Astrocyte of the cerebellum (primary cell): ENCODE results near the gene IGF1.
A peak's percentile ranks its signal among the peaks of the same experiment; 100 is the strongest.

Source experiments
- DNase-seq: peaks from one replicate; pipeline ENCODE4 v3.0.0-alpha.2; 2011; ENCODE audit warnings: low read depth
- H3K4me3 ChIP-seq: 2 replicates; pipeline ENCODE4 v1.5.1; 2011; ENCODE audit warnings: mild to moderate bottlenecking, low read depth, low read length, moderate library complexity
- in situ Hi-C: cut with HindIII; loops from 2 replicates; pipeline ENCODE4 v1.10.0; 2017; ENCODE audit warnings: low sequenced_read_pairs
- TF ChIP-seq, protein P1 (sequence below): IDR thresholded peaks from 2 replicates; pipeline ENCODE4 v1.5.1; 2012; ENCODE audit warnings: low read length, low read depth, moderate library complexity, mild to moderate bottlenecking; ENCODE audit errors: missing control alignments

The IGF1 gene

DNA sequence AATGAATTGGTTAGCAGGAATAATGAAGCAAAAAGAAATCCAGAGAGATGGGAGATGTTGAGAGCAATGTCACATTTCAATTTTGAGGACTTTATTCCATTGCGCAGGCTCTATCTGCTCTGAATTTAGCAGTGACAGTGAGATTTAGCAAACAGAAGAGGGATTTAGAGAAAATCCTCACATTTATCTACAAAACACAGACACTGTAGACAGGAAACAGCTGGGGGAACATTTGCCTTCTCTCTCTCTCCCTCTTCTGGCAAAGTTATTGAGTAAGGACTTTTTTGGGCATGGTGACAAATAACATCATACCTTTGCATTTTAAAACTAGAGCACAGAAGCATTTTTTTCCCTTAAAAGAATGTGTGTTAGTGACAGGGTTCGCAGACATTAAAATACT is at the start of gene IGF1:
IGF1 (minus strand) TSS at position 158 of the 400 bp plus-strand sequence. CDS start 182 bp downstream, outside the sequence.
- in situ Hi-C loops, result no loop called here
- no peak within 1 kb of the TSS for H3K4me3 ChIP-seq
- DNase-seq, result peak; percentile 6
- TF ChIP-seq, protein P1, sequence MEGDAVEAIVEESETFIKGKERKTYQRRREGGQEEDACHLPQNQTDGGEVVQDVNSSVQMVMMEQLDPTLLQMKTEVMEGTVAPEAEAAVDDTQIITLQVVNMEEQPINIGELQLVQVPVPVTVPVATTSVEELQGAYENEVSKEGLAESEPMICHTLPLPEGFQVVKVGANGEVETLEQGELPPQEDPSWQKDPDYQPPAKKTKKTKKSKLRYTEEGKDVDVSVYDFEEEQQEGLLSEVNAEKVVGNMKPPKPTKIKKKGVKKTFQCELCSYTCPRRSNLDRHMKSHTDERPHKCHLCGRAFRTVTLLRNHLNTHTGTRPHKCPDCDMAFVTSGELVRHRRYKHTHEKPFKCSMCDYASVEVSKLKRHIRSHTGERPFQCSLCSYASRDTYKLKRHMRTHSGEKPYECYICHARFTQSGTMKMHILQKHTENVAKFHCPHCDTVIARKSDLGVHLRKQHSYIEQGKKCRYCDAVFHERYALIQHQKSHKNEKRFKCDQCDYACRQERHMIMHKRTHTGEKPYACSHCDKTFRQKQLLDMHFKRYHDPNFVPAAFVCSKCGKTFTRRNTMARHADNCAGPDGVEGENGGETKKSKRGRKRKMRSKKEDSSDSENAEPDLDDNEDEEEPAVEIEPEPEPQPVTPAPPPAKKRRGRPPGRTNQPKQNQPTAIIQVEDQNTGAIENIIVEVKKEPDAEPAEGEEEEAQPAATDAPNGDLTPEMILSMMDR, result peak; percentile 7

DNA sequence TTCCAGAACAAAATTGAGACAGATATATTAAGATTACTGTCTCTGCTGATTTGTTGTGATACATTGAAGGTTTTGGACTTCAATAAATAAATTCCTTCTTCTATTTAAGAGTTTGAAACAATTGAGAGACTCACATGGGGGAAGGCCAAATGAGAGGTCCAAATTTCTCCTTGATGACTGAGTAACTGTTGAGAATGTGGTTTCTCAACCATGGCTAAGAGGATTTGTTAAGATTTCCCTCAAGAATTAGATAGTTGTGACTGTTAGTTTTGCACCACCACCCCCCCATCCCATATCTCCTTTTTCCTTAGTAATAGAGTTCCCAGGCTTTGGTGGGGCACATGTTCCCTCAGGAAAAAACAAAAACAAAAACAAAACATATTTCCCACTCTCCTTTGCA is 47.7 kb upstream of the IGF1 start:
- no peak overlapping the region for H3K4me3 ChIP-seq
- no peak for DNase-seq
- TF ChIP-seq, protein P1, result no peak
- in situ Hi-C loops, result no loop called here

DNA sequence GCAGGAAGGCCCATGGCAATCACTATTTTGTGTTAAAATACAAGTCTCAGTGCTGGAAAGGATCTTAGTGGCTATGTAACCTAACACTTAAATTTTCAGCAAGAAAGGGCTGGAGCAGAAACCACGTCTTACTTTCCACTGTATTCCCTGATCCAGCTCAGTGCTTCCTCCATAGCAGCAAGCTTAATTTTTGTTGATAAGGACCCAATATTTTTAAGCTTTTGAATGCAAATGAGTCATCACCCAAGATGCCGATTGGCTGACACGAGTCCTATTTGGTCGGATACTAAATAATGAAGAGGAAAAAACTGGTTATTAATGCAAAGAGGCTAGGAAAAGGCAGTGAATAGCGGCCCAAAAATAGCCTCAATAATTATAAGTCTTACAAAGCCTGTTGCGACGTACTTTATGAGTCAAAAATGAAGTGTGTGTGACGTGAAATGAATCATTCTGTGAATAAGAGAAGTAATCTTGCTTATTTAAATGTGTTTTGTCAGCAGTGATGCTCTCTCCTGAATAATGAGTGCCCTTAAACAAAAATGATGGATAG is 46.9 kb upstream of the IGF1 start:
- in situ Hi-C loops, result no loop called here
- DNase-seq, result no peak
- no peak overlapping the region for H3K4me3 ChIP-seq
- TF ChIP-seq, protein P1, result no peak

DNA sequence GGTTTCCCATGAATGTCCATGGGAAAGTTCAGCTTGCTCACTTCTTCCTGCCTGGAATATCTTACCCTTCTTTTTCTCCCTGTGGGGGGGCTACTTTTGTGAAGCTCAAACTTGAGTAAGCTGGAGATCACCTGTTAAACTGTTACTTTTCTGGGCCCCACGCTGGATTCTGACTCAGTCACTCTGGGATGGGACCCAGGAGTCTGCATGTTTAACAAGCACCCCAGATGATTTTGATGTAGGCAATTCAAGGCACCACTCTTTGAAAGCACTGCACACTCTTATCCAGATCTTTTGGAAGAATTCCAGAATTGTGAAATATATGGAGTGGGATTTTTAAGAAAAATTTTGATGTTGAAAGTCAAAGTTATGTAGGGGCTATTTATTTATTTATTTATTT is 46.3 kb upstream of the IGF1 start:
- no peak for DNase-seq
- in situ Hi-C loops, result no loop called here
- TF ChIP-seq, protein P1, result no peak
- H3K4me3 ChIP-seq, result no peak overlapping the region

DNA sequence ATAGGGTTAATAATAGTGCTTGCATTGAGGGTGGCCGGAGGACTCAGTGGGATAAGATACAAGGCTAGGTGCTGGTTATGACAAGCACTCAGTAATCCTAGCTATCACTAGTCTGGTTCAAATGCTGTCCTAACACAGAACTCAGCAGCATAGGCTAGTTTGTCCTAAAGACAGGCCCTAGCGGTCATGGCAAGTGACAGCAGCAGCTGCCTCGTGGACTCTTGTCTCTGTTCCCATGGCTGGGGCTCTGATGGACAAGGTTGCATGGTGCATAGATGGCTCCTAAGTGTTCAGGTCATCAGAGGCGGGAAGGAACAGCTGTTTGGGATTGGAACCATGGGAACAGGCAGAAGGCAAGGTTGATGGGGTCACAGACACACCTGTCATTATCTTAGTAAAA is 42.4 kb upstream of the IGF1 start:
- no peak overlapping the region for H3K4me3 ChIP-seq
- TF ChIP-seq, protein P1, result no peak
- no peak for DNase-seq
- in situ Hi-C loops, result no loop called here

DNA sequence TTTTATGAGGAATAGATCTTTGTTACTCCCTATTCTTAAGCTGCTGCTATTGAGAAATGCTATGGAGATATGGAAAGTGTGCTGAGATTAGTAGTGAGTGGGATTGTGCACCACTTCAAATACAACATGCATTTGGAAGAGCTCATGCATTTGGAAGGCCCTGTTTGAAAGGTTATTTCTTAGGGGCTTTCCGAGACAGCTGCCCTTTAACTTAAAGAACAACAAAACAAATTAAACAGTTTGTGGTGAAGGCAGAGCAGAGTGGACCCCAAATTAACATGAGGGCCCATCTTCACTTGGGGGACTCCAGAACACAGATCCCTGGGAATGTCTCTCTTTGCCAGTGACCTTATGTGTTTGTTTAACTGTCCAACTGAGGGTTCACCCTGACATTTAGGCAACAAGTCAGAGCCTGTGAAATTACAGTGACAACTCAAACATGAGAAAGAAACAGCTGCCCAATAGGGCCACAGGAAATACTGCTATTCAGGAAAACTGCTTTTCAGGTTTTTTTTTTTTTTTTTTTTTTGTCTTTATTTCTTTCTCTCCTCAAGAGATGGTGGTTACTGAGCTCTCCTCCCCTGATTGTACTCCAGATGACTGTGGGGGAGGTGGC is 41.4 kb upstream of the IGF1 start:
- DNase-seq, result no peak
- H3K4me3 ChIP-seq, result no peak overlapping the region
- in situ Hi-C loops, result no loop called here
- TF ChIP-seq, protein P1, result no peak

DNA sequence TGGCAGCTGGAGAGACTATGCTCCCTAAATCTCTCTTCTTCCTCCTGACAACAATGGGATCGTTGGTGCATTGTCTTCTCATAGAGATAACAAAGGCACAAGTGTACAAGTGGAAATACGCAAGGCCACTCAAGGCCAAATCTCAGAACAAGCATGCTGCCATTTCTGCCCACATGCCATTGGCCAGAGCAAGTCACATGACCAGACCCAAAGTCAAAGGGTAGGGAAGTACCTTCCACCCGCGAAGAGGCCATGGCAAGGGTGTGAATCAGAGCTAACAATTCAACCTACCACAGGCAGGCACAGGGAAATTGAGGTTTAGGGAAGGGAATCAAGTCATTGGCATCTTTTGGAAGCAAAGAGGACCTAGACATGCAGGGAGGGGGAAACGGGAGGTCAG is 38.5 kb upstream of the IGF1 start:
- no peak overlapping the region for H3K4me3 ChIP-seq
- TF ChIP-seq, protein P1, result no peak
- no peak for DNase-seq
- in situ Hi-C loops, result no loop called here
